Stimulated activated CD8-positive, alpha-beta memory T cell treated with anti-CD3 and anti-CD28 coated beads, Interleukin-15, amount 100 ng/mL, for 48 hours (primary cell): ENCODE measurements around the gene TMEM254.
"Not testable (repeated sequence)": the region's sequence is repeated elsewhere in the genome, so short reads cannot be mapped to it uniquely, and the experiment has no call there.

ENCODE experiments used
- DNase-seq, 2 donors: peaks; one replicate each; pipeline ENCODE4 v3.0.0-alpha.2; 2020; ENCODE audit warnings: low read depth in 2 of 2

The TMEM254 gene

DNA sequence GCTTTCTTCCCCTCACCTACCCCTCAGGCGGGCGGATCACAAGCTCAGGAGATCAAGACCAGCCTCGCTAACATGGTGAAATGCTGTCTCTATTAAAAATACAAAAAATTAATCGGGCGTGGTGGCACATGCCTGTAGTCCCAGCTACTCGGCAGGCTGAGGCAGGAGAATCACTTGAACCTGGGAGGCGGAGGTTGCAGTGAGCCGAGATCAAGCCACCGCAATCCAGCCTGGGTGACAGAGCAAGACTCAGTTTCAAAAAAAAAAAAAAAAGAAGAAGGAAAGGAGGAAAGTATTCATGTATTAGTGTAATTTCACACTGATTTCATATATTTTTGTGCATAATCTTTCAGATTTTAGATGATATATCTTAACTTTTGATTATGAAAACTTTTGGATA is 55.2 kb downstream of the TMEM254 start:
- not testable (repeated sequence) for DNase-seq

DNA sequence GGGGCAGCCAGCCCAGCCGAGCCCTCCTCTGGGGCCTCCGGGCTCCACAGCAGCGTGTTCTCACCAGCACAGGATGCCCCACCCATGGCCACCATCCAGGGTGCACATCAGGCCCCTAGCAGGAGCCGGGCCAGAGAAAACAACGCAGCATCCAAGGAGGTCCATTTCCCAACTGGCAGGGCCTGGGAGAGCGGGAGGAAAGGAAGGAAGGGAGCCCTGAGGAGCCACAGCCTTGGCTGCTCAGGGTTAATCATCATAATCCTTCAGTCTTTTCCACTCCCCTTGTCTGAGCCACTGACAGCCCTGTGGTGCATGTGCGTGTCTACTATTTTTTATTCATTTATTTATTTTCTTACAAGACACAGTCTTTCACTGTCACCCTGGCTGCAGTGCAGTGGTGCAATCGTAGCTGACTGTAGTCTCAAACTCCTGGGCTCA is 57.7 kb downstream of the TMEM254 start:
- DNase-seq: no peak

DNA sequence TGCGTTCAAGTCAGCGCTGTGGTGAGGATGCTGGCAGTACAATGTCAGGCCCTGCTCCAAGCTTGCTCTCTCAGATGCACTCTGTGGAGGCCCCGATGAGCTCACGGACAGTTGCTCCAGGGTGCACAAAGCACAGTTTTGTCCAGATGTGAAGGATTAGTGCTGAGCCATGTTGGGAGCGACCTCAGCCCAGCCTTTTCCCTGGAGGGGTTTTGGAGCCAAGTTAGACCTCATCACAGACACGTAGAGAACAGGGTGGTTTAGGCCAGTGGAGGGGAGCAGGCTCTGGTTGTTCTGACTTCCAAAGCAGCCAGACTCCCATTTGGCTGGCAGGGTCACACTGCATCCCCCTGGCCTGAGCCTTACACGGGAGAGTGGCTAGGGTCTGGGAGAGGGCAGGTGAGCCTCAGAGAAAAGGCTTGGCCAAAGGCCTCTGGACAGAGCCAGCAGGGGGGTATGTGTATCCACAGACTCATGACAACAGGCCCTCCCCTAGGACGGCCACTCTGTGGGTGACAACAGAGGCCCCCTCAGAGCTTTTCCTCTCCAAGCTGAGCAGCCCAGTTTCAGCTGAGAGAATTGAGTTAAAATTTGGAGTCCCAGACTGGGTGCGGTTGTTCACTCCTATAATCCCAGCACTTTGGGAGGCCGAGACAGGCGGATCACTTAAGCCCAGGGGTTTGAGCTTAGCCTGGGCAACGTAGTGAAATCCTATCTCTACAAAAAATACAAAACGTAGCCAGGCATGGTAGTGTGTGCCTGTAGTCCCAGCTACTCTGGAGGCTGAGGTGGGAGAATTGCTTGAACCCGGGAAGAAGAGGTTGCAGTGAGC is 58.8 kb downstream of the TMEM254 start:
- DNase-seq: no peak

DNA sequence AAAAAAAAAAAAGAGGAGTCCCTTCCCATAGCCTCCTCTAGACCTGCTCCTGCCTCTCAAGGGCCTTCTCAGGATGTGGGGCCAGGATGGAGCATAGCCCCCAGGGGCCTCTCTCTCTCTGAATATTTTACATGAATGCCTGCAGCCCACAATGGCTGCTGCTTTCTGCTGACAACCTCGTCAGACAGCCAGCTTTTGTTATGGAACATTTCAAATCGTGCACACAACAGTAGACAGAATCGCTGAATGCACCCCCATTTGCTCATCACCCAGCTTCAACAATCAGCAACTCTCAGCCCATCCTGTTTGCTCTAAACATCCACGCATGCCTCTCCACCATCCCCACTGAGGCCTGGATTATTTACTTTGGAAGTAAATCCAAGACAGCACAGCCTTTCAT is 59.5 kb downstream of the TMEM254 start:
- DNase-seq: no peak

DNA sequence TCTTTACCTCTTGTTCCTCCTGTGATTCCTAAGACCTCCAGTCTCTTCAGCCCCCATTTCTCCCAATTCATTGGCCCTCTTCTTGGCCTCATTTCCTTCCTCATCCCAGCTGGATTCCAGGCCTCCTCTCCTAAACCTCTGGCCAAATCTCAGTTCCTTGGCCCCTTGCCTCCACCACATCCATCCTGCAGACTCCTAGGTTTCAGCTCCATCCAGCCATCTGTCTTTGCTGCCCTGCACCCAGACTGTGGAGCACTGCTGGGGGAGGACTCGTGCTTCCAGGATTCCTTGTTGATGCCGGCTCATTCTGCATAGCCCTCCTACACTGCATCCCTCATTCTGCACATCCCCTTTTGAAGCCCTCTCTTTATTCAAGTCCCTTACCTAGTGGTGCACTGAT is 60.8 kb downstream of the TMEM254 start:
- DNase-seq: no peak

DNA sequence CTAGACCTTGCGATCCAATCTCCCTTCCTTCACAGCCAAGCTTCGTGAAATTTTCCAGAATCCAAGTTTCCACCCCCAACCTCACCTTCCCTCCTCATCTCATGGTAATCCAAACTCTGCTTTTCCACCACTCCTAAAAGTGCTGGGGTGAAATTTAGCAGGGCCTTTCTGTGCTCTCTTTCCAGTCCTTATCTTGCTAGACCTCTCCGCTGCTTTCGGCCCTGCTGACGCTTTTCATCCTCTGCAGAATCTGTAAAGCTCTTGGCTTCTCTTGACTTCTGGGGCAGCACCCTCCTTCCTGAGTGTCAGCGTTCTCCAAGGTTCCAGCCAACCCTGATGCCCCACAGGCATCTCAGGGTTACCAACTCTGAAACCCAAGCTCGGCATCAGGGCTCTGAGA is 61.8 kb downstream of the TMEM254 start:
- no peak for DNase-seq

DNA sequence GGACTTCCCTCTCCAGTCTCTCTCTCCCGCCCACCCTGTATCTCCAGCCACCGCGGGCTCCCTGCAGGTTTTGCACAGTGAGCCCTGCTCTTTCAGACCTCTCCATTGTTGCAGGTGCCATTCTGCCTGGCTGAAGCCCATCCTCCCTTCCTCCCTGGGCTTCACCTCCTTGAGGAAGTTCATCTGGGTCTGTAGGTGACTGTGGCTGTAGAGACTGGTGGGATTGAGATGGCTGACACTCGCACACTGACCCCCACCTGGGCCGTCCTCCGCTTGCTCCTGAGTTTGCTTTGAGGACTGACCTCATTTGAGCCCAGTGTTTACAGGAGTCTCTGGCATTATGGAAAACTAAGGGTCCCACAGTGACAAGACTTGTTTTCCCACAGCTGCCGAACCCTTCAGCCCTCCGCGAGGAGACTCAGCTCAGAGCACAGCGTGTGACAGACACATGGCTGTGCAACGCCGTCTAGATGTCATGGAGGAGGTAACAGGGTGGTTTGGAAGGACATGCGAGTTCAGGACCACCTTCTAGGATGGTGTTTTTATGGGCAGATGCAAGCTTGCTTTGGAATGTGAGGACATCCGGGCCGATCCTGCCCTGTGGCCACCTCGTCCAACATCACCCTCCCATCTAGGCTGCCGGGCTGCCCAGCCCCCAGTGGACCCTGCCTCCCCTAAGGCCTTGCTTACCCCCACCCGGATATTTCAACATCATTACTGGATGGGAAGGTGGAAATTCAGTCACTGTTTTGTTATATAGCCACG is 63.4 kb downstream of the TMEM254 start:
- no peak for DNase-seq
